AG20443 (cell line): ENCODE data around the gene CYRIA.

Experiments used
- DNase-seq: peaks from one replicate; pipeline ENCODE4 v3.0.0; 2012; ENCODE audit warnings: low spot score, mixed read lengths

The CYRIA gene

GRCh38 chr2:16669388-16669787 is 3.8 kb upstream of the CYRIA start:
- no peak for DNase-seq

GRCh38 chr2:16666449-16666801 is 791 bp upstream of the CYRIA start:
- no peak for DNase-seq

GRCh38 chr2:16664809-16665747 is 556 bp downstream of the CYRIA start:
- DNase-seq = no peak

GRCh38 chr2:16664052-16664731 is 1.4 kb downstream of the CYRIA start:
- no peak for DNase-seq

- DNase-seq = no peak
Measured at GRCh38 chr2:16663121-16663905, 2.3 kb downstream of the CYRIA start.

- no peak for DNase-seq
Measured at GRCh38 chr2:16661936-16662839, 3.4 kb downstream of the CYRIA start.

- no peak for DNase-seq
Measured at GRCh38 chr2:16661526-16661925, 4.1 kb downstream of the CYRIA start.

- DNase-seq = no peak
Measured at GRCh38 chr2:16660556-16660955, 5.1 kb downstream of the CYRIA start.

GRCh38 chr2:16660114-16660513 is 5.5 kb downstream of the CYRIA start:
- DNase-seq = no peak

GRCh38 chr2:16658076-16658739 is 7.4 kb downstream of the CYRIA start:
- DNase-seq = no peak

GRCh38 chr2:16657671-16658070 is 8.0 kb downstream of the CYRIA start:
- DNase-seq = no peak

- no peak for DNase-seq
Measured at GRCh38 chr2:16656784-16657391, 8.7 kb downstream of the CYRIA start.

- no peak for DNase-seq
Measured at GRCh38 chr2:16655905-16656642, 9.6 kb downstream of the CYRIA start.

- DNase-seq = no peak
Measured at GRCh38 chr2:16655445-16655837, 10.2 kb downstream of the CYRIA start.

GRCh38 chr2:16654833-16655444 is 10.7 kb downstream of the CYRIA start:
- no peak for DNase-seq

GRCh38 chr2:16653799-16654198 is 11.8 kb downstream of the CYRIA start:
- no peak for DNase-seq

- DNase-seq = no peak
Measured at GRCh38 chr2:16653083-16653375, 12.6 kb downstream of the CYRIA start.

- no peak for DNase-seq
Measured at GRCh38 chr2:16652296-16653082, 13.1 kb downstream of the CYRIA start.
